Cardiac fibroblast (primary cell): ENCODE data around the gene MRPL20.
"Not testable (repeated sequence)": the region's sequence is repeated elsewhere in the genome, so short reads cannot be mapped to it uniquely, and the experiment has no call there.

Source experiments
- DNase-seq, 2 donors: peaks; one replicate each; pipeline versions ENCODE4 v3.0.0 to v3.0.0-alpha.2; 2010; ENCODE audit warnings: low read depth in 2 of 2
- H3K4me3 ChIP-seq, 2 donors: replicated peaks in 1 of 2; 1 replicate in 1 of 2; 2 replicates in 1 of 2; pipeline ENCODE4 v1.5.1; 2011; ENCODE audit warnings: low read depth in 2 of 2, low read length in 2 of 2, mild to moderate bottlenecking in 2 of 2, moderate library complexity in 1 of 2
- TF ChIP-seq, protein P1 (sequence below): IDR thresholded peaks from one replicate; pipeline ENCODE4 v1.5.1; 2011; ENCODE audit warnings: low read depth, mild to moderate bottlenecking, low read length, inconsistent platforms

MRPL20 gene

GRCh38 chr1:1385931-1386330, 21.2 kb downstream of the MRPL20 start:
- no peak for DNase-seq
- H3K4me3 ChIP-seq, result no peak overlapping the region
- TF ChIP-seq, protein P1, sequence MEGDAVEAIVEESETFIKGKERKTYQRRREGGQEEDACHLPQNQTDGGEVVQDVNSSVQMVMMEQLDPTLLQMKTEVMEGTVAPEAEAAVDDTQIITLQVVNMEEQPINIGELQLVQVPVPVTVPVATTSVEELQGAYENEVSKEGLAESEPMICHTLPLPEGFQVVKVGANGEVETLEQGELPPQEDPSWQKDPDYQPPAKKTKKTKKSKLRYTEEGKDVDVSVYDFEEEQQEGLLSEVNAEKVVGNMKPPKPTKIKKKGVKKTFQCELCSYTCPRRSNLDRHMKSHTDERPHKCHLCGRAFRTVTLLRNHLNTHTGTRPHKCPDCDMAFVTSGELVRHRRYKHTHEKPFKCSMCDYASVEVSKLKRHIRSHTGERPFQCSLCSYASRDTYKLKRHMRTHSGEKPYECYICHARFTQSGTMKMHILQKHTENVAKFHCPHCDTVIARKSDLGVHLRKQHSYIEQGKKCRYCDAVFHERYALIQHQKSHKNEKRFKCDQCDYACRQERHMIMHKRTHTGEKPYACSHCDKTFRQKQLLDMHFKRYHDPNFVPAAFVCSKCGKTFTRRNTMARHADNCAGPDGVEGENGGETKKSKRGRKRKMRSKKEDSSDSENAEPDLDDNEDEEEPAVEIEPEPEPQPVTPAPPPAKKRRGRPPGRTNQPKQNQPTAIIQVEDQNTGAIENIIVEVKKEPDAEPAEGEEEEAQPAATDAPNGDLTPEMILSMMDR, result no peak

DNA sequence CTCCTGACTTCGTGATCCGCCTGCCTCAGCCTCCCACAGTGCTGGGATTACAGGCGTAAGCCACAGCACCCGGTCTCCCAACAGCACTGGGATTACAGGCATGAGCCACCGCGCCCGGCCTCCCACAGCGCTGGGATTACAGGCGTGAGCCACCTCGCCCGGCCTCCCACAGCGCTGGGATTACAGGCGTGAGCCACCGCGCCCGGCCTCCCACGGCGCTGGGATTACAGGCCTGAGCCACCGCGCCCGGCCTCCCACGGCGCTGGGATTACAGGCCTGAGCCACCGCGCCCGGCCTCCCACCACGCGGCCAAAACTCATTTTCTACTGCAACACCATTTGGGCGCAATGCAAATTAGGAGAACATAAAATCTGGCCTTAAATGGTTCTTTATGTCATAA, 21.8 kb downstream of the MRPL20 start:
- H3K4me3 ChIP-seq, DNase-seq: not testable (repeated sequence)

GRCh38 chr1:1381294-1381693, 25.8 kb downstream of the MRPL20 start:
- no peak for DNase-seq
- TF ChIP-seq, protein P1, result no peak
- no peak overlapping the region for H3K4me3 ChIP-seq

- no peak overlapping the region for H3K4me3 ChIP-seq
- TF ChIP-seq, protein P1, result no peak
- DNase-seq, result no peak
Observed at GRCh38 chr1:1380860-1381259, 26.2 kb downstream of the MRPL20 start.

- DNase-seq, result no peak
- TF ChIP-seq, protein P1, result no peak
- no peak overlapping the region for H3K4me3 ChIP-seq
Observed at GRCh38 chr1:1377540-1378205, 29.4 kb downstream of the MRPL20 start.

DNA sequence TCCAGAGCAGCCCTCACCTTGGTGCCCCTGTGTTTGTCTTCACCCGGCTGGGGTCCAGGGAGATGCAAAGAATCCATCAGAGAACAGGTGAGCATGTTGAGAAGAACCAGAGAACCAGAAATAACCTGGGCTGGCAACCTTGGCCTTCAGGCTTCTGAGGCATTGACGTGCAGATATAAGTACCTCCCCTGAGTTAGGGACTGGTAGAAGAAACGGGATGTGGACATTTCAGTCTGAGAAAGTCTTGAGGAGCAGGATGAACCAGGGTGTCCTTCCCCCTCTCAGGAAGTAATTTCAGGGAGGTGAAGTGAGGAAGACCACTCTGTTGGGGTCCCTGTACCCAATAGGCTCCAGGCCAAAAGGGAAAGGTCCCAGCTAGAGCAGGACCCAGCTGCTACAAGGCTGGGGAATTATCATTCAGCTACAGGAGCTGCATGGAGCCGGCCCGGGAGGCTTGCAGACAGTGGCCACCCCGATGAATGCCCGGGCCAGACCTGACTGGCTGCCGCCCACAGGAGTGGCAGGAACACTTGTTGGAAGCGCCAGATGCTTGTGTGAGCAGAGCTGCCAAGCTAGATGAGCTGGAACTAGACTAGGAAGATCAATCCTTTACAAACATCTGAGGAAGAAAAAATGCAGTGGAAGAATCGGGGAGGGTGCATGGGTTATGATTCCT, 30.4 kb downstream of the MRPL20 start:
- TF ChIP-seq, protein P1, result no peak
- H3K4me3 ChIP-seq, result no peak overlapping the region
- no peak for DNase-seq

- peak within 1 kb of the TSS; percentile 90 to 95 for H3K4me3 ChIP-seq
- DNase-seq, result peak; percentile 100
- TF ChIP-seq, protein P1, result no peak
Observed at GRCh38 chr1:1374929-1375662, 32.0 kb downstream of the MRPL20 start, which contains the start of gene AURKAIP1. AURKAIP1 (minus strand) TSS chr1:1375207; CDS start chr1:1374756, 451 bp downstream.
